Trophoblast cell (in vitro differentiated cells and primary cell): ENCODE results near the gene INO80E.
A peak's percentile ranks its signal among the peaks of the same experiment; 100 is the strongest.

Experiments used
- DNase-seq, 2 donors: peaks; one replicate each; pipeline ENCODE4 v3.0.0-alpha.2; 2016
- H2AFZ ChIP-seq: 2 replicates; pipeline ENCODE4 v1.6.1; 2013; ENCODE audit warnings: low read length, moderate library complexity, mild to moderate bottlenecking; ENCODE audit not compliant: insufficient read depth, poor library complexity
- H2AK5ac ChIP-seq: 2 replicates; pipeline ENCODE4 v1.6.1; 2013; ENCODE audit warnings: mild to moderate bottlenecking, low read length
- H2BK120ac ChIP-seq: 2 replicates; pipeline ENCODE4 v1.6.1; 2013; ENCODE audit warnings: low read length, mild to moderate bottlenecking, moderate library complexity; ENCODE audit not compliant: insufficient read depth, poor library complexity
- H2BK12ac ChIP-seq: 2 replicates; pipeline ENCODE4 v1.6.1; 2013; ENCODE audit warnings: mild to moderate bottlenecking, low read length, moderate library complexity
- H2BK5ac ChIP-seq: 2 replicates; pipeline ENCODE4 v1.6.1; 2013; ENCODE audit warnings: low read length, low read depth, moderate library complexity, mild to moderate bottlenecking; ENCODE audit not compliant: poor library complexity
- H3K14ac ChIP-seq: 2 replicates; pipeline ENCODE4 v1.6.1; 2013; ENCODE audit warnings: mild to moderate bottlenecking, low read length
- H3K18ac ChIP-seq: 2 replicates; pipeline ENCODE4 v1.6.1; 2013; ENCODE audit warnings: mild to moderate bottlenecking, low read length
- H3K23ac ChIP-seq: 2 replicates; pipeline ENCODE4 v1.6.1; 2013; ENCODE audit warnings: low read length
- H3K27ac ChIP-seq: 2 replicates; pipeline ENCODE4 v1.5.1; 2013; ENCODE audit warnings: low read depth, mild to moderate bottlenecking, inconsistent platforms, low read length, moderate library complexity
- H3K27me3 ChIP-seq: 2 replicates; pipeline ENCODE4 v1.6.1; 2013; ENCODE audit warnings: inconsistent platforms, mild to moderate bottlenecking, low read length, moderate library complexity; ENCODE audit not compliant: insufficient read depth
- H3K36me3 ChIP-seq, 2 experiments: 1 replicate in 1 of 2; 2 replicates in 1 of 2; pipeline ENCODE4 v1.6.1; 2013; ENCODE audit warnings: low read length in 2 of 2, mild to moderate bottlenecking in 2 of 2, moderate library complexity in 1 of 2; ENCODE audit not compliant: insufficient read depth in 2 of 2, control insufficient read depth in 1 of 2
- H3K4ac ChIP-seq: 2 replicates; pipeline ENCODE4 v1.6.1; 2013; ENCODE audit warnings: low read depth, mild to moderate bottlenecking, low read length, moderate library complexity
- H3K4me1 ChIP-seq, 2 experiments: 1 replicate in 1 of 2; 2 replicates in 1 of 2; pipeline ENCODE4 v1.6.1; 2013; ENCODE audit warnings: low read length in 2 of 2, mild to moderate bottlenecking in 2 of 2, moderate library complexity in 1 of 2; ENCODE audit not compliant: insufficient read depth in 2 of 2, control insufficient read depth in 1 of 2
- H3K4me2 ChIP-seq: 2 replicates; pipeline ENCODE4 v1.6.1; 2013; ENCODE audit warnings: inconsistent platforms, mild to moderate bottlenecking, low read length, moderate library complexity
- H3K4me3 ChIP-seq: 2 replicates; pipeline ENCODE4 v1.5.1; 2013; ENCODE audit warnings: mild to moderate bottlenecking, low read depth, low read length, inconsistent platforms
- H3K79me1 ChIP-seq: one replicate; pipeline ENCODE4 v1.6.1; 2013; ENCODE audit warnings: low read length
- H3K79me2 ChIP-seq: 2 replicates; pipeline ENCODE4 v1.6.1; 2013; ENCODE audit warnings: low read length, mild to moderate bottlenecking; ENCODE audit not compliant: control insufficient read depth, insufficient read depth, poor library complexity
- H3K9ac ChIP-seq: 2 replicates; pipeline ENCODE4 v1.6.1; 2013; ENCODE audit warnings: mild to moderate bottlenecking, low read length
- H3K9me3 ChIP-seq: 2 replicates; pipeline ENCODE4 v1.6.1; 2013; ENCODE audit warnings: low read depth, mild to moderate bottlenecking, control low read depth, inconsistent platforms, low read length; ENCODE audit not compliant: insufficient read depth
- H4K12ac ChIP-seq: 2 replicates; pipeline ENCODE4 v1.6.1; 2013; ENCODE audit warnings: low read depth, mild to moderate bottlenecking, low read length, moderate library complexity
- H4K8ac ChIP-seq: 2 replicates; pipeline ENCODE4 v1.6.1; 2013; ENCODE audit warnings: low read depth, mild to moderate bottlenecking, low read length, moderate library complexity
- H4K91ac ChIP-seq: one replicate; pipeline ENCODE4 v1.6.1; 2013; ENCODE audit warnings: low read depth, mild to moderate bottlenecking, low read length, moderate library complexity
- WGBS: extraction: QIAGEN DNeasy Blood & Tissue Kit; methylation state at CpG from one replicate; pipeline ENCODE4 v1.1.7; 2013; ENCODE audit warnings: missing lambda C conversion rate; ENCODE audit not compliant: insufficient read length, insufficient coverage; ENCODE audit errors: extremely low coverage; 5-methylcytosine and 5-hydroxymethylcytosine counted together

INO80E gene

GRCh38 chr16:30028438-30029076 lies 32.5 kb downstream of the INO80E start:
- Histone ChIP-seq H3K14ac (no peak overlapping the region), H3K4ac (no peak overlapping the region), H3K9ac (no peak overlapping the region), H2BK120ac (no peak overlapping the region), H3K18ac (no peak overlapping the region), H3K4me2 (no peak overlapping the region), H3K27ac (no peak overlapping the region), H3K4me3 (no peak overlapping the region), H2AFZ (no peak overlapping the region), H4K8ac (no peak overlapping the region), H4K12ac (no peak overlapping the region), H2BK12ac (no peak overlapping the region), H3K23ac (no peak overlapping the region), H4K91ac (no peak overlapping the region), H3K36me3 (no peaks in the 10 kb centered on the region), H2AK5ac (no peak overlapping the region), H3K4me1 (no peaks in the 10 kb centered on the region), H2BK5ac (no peak overlapping the region), H3K79me1 (no peaks in the 10 kb centered on the region), H3K27me3 (peaks cover 25% of the 10 kb centered on the region), H3K79me2 (no peaks in the 10 kb centered on the region), H3K9me3 (peaks cover 2% of the 10 kb centered on the region)
- no CpG with 5 or more reads among the region's 18 CpGs for WGBS
- peak in 1 of 2 donors; percentile 50 for DNase-seq

- H2BK12ac ChIP-seq = no peak overlapping the region
- H3K36me3 ChIP-seq = no peaks in the 10 kb centered on the region
- H3K4me1 ChIP-seq = no peaks in the 10 kb centered on the region
- no peak overlapping the region for H3K9ac ChIP-seq
- DNase-seq = no peak
- H2BK5ac ChIP-seq = no peak overlapping the region
- no peak overlapping the region for H2AFZ ChIP-seq
- no peak overlapping the region for H4K8ac ChIP-seq
- H2BK120ac ChIP-seq = no peak overlapping the region
- no CpG with 5 or more reads among the region's 23 CpGs for WGBS
- H3K18ac ChIP-seq = no peak overlapping the region
- no peak overlapping the region for H3K4me3 ChIP-seq
- H3K9me3 ChIP-seq = peaks cover 2% of the 10 kb centered on the region
- H2AK5ac ChIP-seq = no peak overlapping the region
- H3K23ac ChIP-seq = no peak overlapping the region
- H4K91ac ChIP-seq = no peak overlapping the region
- no peak overlapping the region for H4K12ac ChIP-seq
- no peak overlapping the region for H3K4ac ChIP-seq
- no peaks in the 10 kb centered on the region for H3K79me2 ChIP-seq
- H3K27me3 ChIP-seq = peaks cover 25% of the 10 kb centered on the region
- H3K4me2 ChIP-seq = no peak overlapping the region
- H3K27ac ChIP-seq = no peak overlapping the region
- no peaks in the 10 kb centered on the region for H3K79me1 ChIP-seq
- no peak overlapping the region for H3K14ac ChIP-seq
Observed at GRCh38 chr16:30030011-30030685, 34.1 kb downstream of the INO80E start.

GRCh38 chr16:30030841-30031413 lies 34.9 kb downstream of the INO80E start, which contains the start of gene TLCD3B:
TSS of gene TLCD3B (minus strand) at chr16:30031271. CDS start at chr16:30030527, 744 bp downstream.
- Histone ChIP-seq H2AFZ (no peak within 1 kb of the TSS), H3K27me3 (peaks cover 25% of the 10 kb centered on the region), H3K9ac (no peak within 1 kb of the TSS), H3K9me3 (peaks cover 2% of the 10 kb centered on the region), H2AK5ac (no peak within 1 kb of the TSS), H2BK120ac (no peak within 1 kb of the TSS), H3K79me2 (no peaks in the 10 kb centered on the region), H2BK12ac (no peak within 1 kb of the TSS), H2BK5ac (no peak within 1 kb of the TSS), H4K8ac (no peak within 1 kb of the TSS), H3K14ac (no peak within 1 kb of the TSS), H3K36me3 (no peaks in the 10 kb centered on the region), H4K91ac (no peak within 1 kb of the TSS), H3K4ac (no peak within 1 kb of the TSS), H4K12ac (no peak within 1 kb of the TSS), H3K4me2 (no peak within 1 kb of the TSS), H3K27ac (no peak within 1 kb of the TSS), H3K4me1 (no peaks in the 10 kb centered on the region), H3K4me3 (no peak within 1 kb of the TSS), H3K79me1 (no peaks in the 10 kb centered on the region), H3K23ac (no peak within 1 kb of the TSS), H3K18ac (no peak within 1 kb of the TSS)
- WGBS = no CpG with 5 or more reads among the region's 27 CpGs
- no peak for DNase-seq

- no peak overlapping the region for H2BK5ac ChIP-seq
- WGBS = no CpG with 5 or more reads among the region's 11 CpGs
Observed at GRCh38 chr16:30031477-30031918, 35.5 kb downstream of the INO80E start.

More at GRCh38 chr16:30031477-30031918, 35.5 kb downstream of the INO80E start:
- H3K23ac ChIP-seq = no peak overlapping the region
- no peaks in the 10 kb centered on the region for H3K79me2 ChIP-seq
- no peak for DNase-seq
- no peak overlapping the region for H3K27ac ChIP-seq
- no peak overlapping the region for H4K8ac ChIP-seq
- H2AK5ac ChIP-seq = no peak overlapping the region
- H3K4me3 ChIP-seq = no peak overlapping the region
- H3K14ac ChIP-seq = no peak overlapping the region
- no peaks in the 10 kb centered on the region for H3K4me1 ChIP-seq
- no peak overlapping the region for H3K18ac ChIP-seq
- H2BK12ac ChIP-seq = no peak overlapping the region
- peaks cover 2% of the 10 kb centered on the region for H3K9me3 ChIP-seq
- no peaks in the 10 kb centered on the region for H3K36me3 ChIP-seq
- no peak overlapping the region for H3K9ac ChIP-seq
- no peak overlapping the region for H4K91ac ChIP-seq
- H3K4me2 ChIP-seq = no peak overlapping the region
- H2BK120ac ChIP-seq = no peak overlapping the region
- peaks cover 25% of the 10 kb centered on the region for H3K27me3 ChIP-seq
- no peaks in the 10 kb centered on the region for H3K79me1 ChIP-seq
- no peak overlapping the region for H2AFZ ChIP-seq
- H3K4ac ChIP-seq = no peak overlapping the region
- H4K12ac ChIP-seq = no peak overlapping the region
